Ureter (tissue), 1 donor: ENCODE data around the gene SCN8A. TPM values are rescaled to one million over a fixed set of nuclear protein-coding genes. Genes with fewer than 3 reads are reported as not detected.

Experiments used
- DNase-seq: peaks from one replicate; pipeline ENCODE4 v3.0.0-alpha.2; 2020; ENCODE audit warnings: low spot score
- total RNA-seq: library from RNA; stranded (reverse); gene quantifications from one replicate; pipeline ENCODE4 v1.2.4, GENCODE V29; 2023
- donor health status: DM: yes; HTN: yes; CAD: no.

SCN8A gene
- total RNA-seq, 1 donor from 2014 or later, result 2.2 TPM

- DNase-seq, result no peak
These were observed 259.3 kb downstream of the SCN8A start for GRCh38 chr12:51850081-51850964.

GRCh38 chr12:51850965-51851299, 259.9 kb downstream of the SCN8A start:
- no peak for DNase-seq

- DNase-seq, result no peak
These were observed 260.5 kb downstream of the SCN8A start for GRCh38 chr12:51851413-51852124.

- DNase-seq, result no peak
These were observed 261.5 kb downstream of the SCN8A start for GRCh38 chr12:51852404-51853137.

GRCh38 chr12:51855586-51856428, 264.8 kb downstream of the SCN8A start:
- no peak for DNase-seq

GRCh38 chr12:51860986-51861385, 270.0 kb downstream of the SCN8A start:
- no peak for DNase-seq

Other genes with a start within 250 kb of the SCN8A start
- not detected for gene CELA1, start 244.6 kb upstream of the SCN8A start, total RNA-seq
- 9.9 TPM for gene GALNT6, start 199.8 kb upstream of the SCN8A start, total RNA-seq
- 3.0 TPM for gene SLC4A8, start 166.4 kb upstream of the SCN8A start, total RNA-seq